Neural cell (in vitro differentiated cells): ENCODE measurements around the gene KAT8. TPM values are rescaled to one million over a fixed set of nuclear protein-coding genes. Genes with fewer than 3 reads are reported as not detected.
"Not testable (repeated sequence)": the region's sequence is repeated elsewhere in the genome, so short reads cannot be mapped to it uniquely, and the experiment has no call there.

Source experiments
- H2AFZ ChIP-seq: fragments of 200-600, 300-800 bp; sonication (generic), shearing (Covaris generic); 2 replicates; pipeline ENCODE4 v1.6.0; 2014; ENCODE audit warnings: low read depth, mild to moderate bottlenecking, antibody characterized with exemption, low read length, moderate library complexity
- H3F3A ChIP-seq: fragments of 200-600 bp; shearing (Covaris generic); 2 replicates; pipeline ENCODE4 v1.6.1; 2016; ENCODE audit warnings: mild to moderate bottlenecking, moderate library complexity, mixed read lengths, antibody characterized with exemption, low read length; ENCODE audit not compliant: insufficient read depth, poor library complexity, severe bottlenecking
- H3K27ac ChIP-seq: fragments of 200-600, 300-800 bp; sonication (generic), shearing (Covaris generic); 2 replicates; pipeline ENCODE4 v1.5.1; 2014; ENCODE audit warnings: mild to moderate bottlenecking, low read length, moderate library complexity
- H3K27me3 ChIP-seq: fragments of 300-800, 200-600 bp; sonication (generic), shearing (Covaris generic); 2 replicates; pipeline ENCODE4 v1.6.0; 2014; ENCODE audit warnings: mild to moderate bottlenecking, low read depth, low read length, moderate library complexity; ENCODE audit not compliant: insufficient read depth
- H3K36me3 ChIP-seq: fragments of 300-800, 200-600 bp; sonication (generic), shearing (Covaris generic); 2 replicates; pipeline ENCODE4 v1.5.1; 2014; ENCODE audit warnings: mild to moderate bottlenecking, antibody characterized with exemption, low read length, moderate library complexity; ENCODE audit not compliant: insufficient read depth
- H3K4me2 ChIP-seq: fragments of 300-800, 200-600 bp; sonication (generic), shearing (Covaris generic); 2 replicates; pipeline ENCODE4 v1.6.0; 2014; ENCODE audit warnings: mild to moderate bottlenecking, low read length
- H3K4me3 ChIP-seq: fragments of 300-800, 200-600 bp; sonication (generic), shearing (Covaris generic); 2 replicates; pipeline ENCODE4 v1.5.1; 2014; ENCODE audit warnings: mild to moderate bottlenecking, low read length, moderate library complexity
- H3K79me2 ChIP-seq: fragments of 200-600 bp; shearing (Covaris generic); replicated peaks from 2 replicates; pipeline ENCODE4 v1.6.0; 2014; ENCODE audit warnings: mild to moderate bottlenecking, low read length, moderate library complexity; ENCODE audit not compliant: insufficient read depth
- H3K9ac ChIP-seq: fragments of 300-800, 200-600 bp; sonication (generic), shearing (Covaris generic); 2 replicates; pipeline ENCODE4 v1.6.1; 2016; ENCODE audit warnings: mild to moderate bottlenecking, low read length, mixed read lengths
- H3K9me2 ChIP-seq: fragments of 200-600 bp; shearing (Covaris generic); 2 replicates; pipeline ENCODE4 v1.6.1; 2016; ENCODE audit warnings: mild to moderate bottlenecking, low read length, mixed read lengths; ENCODE audit not compliant: insufficient read depth
- H3K9me3 ChIP-seq: fragments of 200-600, 300-800 bp; sonication (generic), shearing (Covaris generic); 2 replicates; pipeline ENCODE4 v1.6.1; 2016; ENCODE audit warnings: mild to moderate bottlenecking, mixed run types, low read length, moderate library complexity, mixed read lengths
- H4K20me1 ChIP-seq: fragments of 200-600 bp; shearing (Covaris generic); 2 replicates; pipeline ENCODE4 v1.6.1; 2016; ENCODE audit warnings: mild to moderate bottlenecking, mixed run types; ENCODE audit not compliant: insufficient read depth
- CTCF ChIP-seq: fragments of 450-650 bp; IDR thresholded peaks from 2 replicates; pipeline ENCODE4 v1.5.1; 2014; ENCODE audit warnings: antibody characterized with exemption, mild to moderate bottlenecking, moderate library complexity; ENCODE audit not compliant: poor library complexity, severe bottlenecking
- EP300 ChIP-seq: fragments of 450-650 bp; conservative IDR thresholded peaks from 2 replicates; pipeline ENCODE4 v1.6.1; 2014; ENCODE audit warnings: antibody characterized with exemption, mild to moderate bottlenecking, moderate library complexity; ENCODE audit not compliant: poor library complexity, severe bottlenecking
- EZH2 ChIP-seq: fragments of 200-600, 300-800 bp; shearing (Covaris generic), sonication (generic); IDR thresholded peaks from 2 replicates; pipeline ENCODE4 v1.6.1; 2014; ENCODE audit warnings: antibody characterized with exemption, low read length, borderline replicate concordance, mild to moderate bottlenecking; ENCODE audit not compliant: insufficient read depth, poor library complexity, severe bottlenecking
- MXI1 ChIP-seq: fragments of 450-650 bp; conservative IDR thresholded peaks from 2 replicates; pipeline ENCODE4 v1.6.1; 2014; ENCODE audit warnings: antibody characterized with exemption, mild to moderate bottlenecking; ENCODE audit not compliant: poor library complexity, severe bottlenecking
- POLR2AphosphoS5 ChIP-seq: IDR thresholded peaks from 2 replicates; pipeline ENCODE4 v1.6.1; 2012
- RAD21 ChIP-seq: fragments of 450-650 bp; conservative IDR thresholded peaks from 2 replicates; pipeline ENCODE4 v1.6.1; 2014; ENCODE audit warnings: antibody characterized with exemption, mild to moderate bottlenecking, moderate library complexity
- SMC3 ChIP-seq: fragments of 450-650 bp; conservative IDR thresholded peaks from 2 replicates; pipeline ENCODE4 v1.6.1; 2014; ENCODE audit warnings: antibody characterized with exemption, mild to moderate bottlenecking, moderate library complexity; ENCODE audit not compliant: poor library complexity
- TAF1 ChIP-seq: IDR thresholded peaks from 2 replicates; pipeline ENCODE4 v1.6.1; 2012; ENCODE audit warnings: low read depth
- polyA plus RNA-seq: library from polyadenylated mRNA; depleted of rRNA; stranded (reverse); fragments of >200 nt; gene quantifications from 2 replicates; pipeline ENCODE4 v1.2.3, GENCODE V29; 2014
- TF ChIP-seq, protein P1 (sequence below): IDR thresholded peaks from 2 replicates; pipeline ENCODE4 v1.6.1; 2012; ENCODE audit warnings: borderline replicate concordance

Gene KAT8
- polyA plus RNA-seq, 1 donor from 2014 or later = 98.0 TPM

GRCh38 chr16:31138621-31139578 lies 21.4 kb downstream of the KAT8 start:
- Histone ChIP-seq H3K36me3 (no peaks in the 10 kb centered on the region), H3F3A (no peaks in the 10 kb centered on the region), H3K79me2 (no peaks in the 10 kb centered on the region), H3K4me2 (no peak overlapping the region), H4K20me1 (no peaks in the 10 kb centered on the region), H3K9me3 (no peaks in the 10 kb centered on the region), H3K4me3 (no peak overlapping the region), H3K27me3 (no peaks in the 10 kb centered on the region), H2AFZ (no peak overlapping the region), H3K9ac (no peak overlapping the region), H3K27ac (no peak overlapping the region), H3K9me2 (no peaks in the 10 kb centered on the region)
- TF ChIP-seq SMC3 (no peak), CTCF (no peak), TAF1 (no peak), EP300 (no peak), MXI1 (no peak), RAD21 (no peak), POLR2AphosphoS5 (no peak), EZH2 (no peak)
- TF ChIP-seq, protein P1, sequence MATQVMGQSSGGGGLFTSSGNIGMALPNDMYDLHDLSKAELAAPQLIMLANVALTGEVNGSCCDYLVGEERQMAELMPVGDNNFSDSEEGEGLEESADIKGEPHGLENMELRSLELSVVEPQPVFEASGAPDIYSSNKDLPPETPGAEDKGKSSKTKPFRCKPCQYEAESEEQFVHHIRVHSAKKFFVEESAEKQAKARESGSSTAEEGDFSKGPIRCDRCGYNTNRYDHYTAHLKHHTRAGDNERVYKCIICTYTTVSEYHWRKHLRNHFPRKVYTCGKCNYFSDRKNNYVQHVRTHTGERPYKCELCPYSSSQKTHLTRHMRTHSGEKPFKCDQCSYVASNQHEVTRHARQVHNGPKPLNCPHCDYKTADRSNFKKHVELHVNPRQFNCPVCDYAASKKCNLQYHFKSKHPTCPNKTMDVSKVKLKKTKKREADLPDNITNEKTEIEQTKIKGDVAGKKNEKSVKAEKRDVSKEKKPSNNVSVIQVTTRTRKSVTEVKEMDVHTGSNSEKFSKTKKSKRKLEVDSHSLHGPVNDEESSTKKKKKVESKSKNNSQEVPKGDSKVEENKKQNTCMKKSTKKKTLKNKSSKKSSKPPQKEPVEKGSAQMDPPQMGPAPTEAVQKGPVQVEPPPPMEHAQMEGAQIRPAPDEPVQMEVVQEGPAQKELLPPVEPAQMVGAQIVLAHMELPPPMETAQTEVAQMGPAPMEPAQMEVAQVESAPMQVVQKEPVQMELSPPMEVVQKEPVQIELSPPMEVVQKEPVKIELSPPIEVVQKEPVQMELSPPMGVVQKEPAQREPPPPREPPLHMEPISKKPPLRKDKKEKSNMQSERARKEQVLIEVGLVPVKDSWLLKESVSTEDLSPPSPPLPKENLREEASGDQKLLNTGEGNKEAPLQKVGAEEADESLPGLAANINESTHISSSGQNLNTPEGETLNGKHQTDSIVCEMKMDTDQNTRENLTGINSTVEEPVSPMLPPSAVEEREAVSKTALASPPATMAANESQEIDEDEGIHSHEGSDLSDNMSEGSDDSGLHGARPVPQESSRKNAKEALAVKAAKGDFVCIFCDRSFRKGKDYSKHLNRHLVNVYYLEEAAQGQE = no peak

GRCh38 chr16:31141071-31141469 lies 23.6 kb downstream of the KAT8 start:
- H3K9ac ChIP-seq, H3K27ac ChIP-seq: not testable (repeated sequence)

More at GRCh38 chr16:31141071-31141469, 23.6 kb downstream of the KAT8 start:
- not testable (repeated sequence) for H3K27me3 ChIP-seq, H3K4me2 ChIP-seq, H3K79me2 ChIP-seq, H3K36me3 ChIP-seq, H3F3A ChIP-seq, H3K9me2 ChIP-seq, H4K20me1 ChIP-seq, H3K4me3 ChIP-seq, H2AFZ ChIP-seq, H3K9me3 ChIP-seq
